Activated B cell treated with CpG ODN at 0.5 μM for 24 hours (primary cell): Measurements from ENCODE around the gene RBM4. TPM values are rescaled to one million over a fixed set of nuclear protein-coding genes. Genes with fewer than 3 reads are reported as not detected.

Experiments
- ATAC-seq: fragments of 200-7000 bp; cut with Tn5 transposase; one replicate; pipeline ENCODE4 v1.10.0; 2021; ENCODE audit warnings: low read depth, mild to moderate bottlenecking, moderate library complexity
- CTCF ChIA-PET: fragments of 350-600 bp; sonication (Branson Sonifier 250); formaldehyde crosslinking; loops from one replicate; lab custom pipeline; 2021; ENCODE audit warnings: antibody characterized with exemption; lab: Charles Lee
- POLR2A ChIA-PET: fragments of 350-600 bp; sonication (Branson Sonifier 250); formaldehyde crosslinking; loops from one replicate; lab custom pipeline; 2021; ENCODE audit warnings: antibody characterized with exemption; lab: Charles Lee
- DNase-seq: peaks from one replicate; pipeline ENCODE4 v3.0.0; 2022
- H3K27ac Mint-ChIP-seq: one replicate; pipeline ENCODE4 v1.8.0; 2020; ENCODE audit warnings: mixed read lengths
- H3K27me3 Mint-ChIP-seq: one replicate; pipeline ENCODE4 v1.8.0; 2021; ENCODE audit warnings: mixed read lengths
- H3K36me3 Mint-ChIP-seq: one replicate; pipeline ENCODE4 v1.8.0; 2021; ENCODE audit warnings: low read depth, mixed read lengths
- H3K4me1 Mint-ChIP-seq: one replicate; pipeline ENCODE4 v1.8.0; 2021; ENCODE audit warnings: mixed read lengths
- H3K4me3 Mint-ChIP-seq: one replicate; pipeline ENCODE4 v1.8.0; 2020; ENCODE audit warnings: mild to moderate bottlenecking, mixed read lengths
- H3K9me3 Mint-ChIP-seq: one replicate; pipeline ENCODE4 v1.8.0; 2020; ENCODE audit warnings: mixed read lengths
- CTCF ChIP-seq: fragments of 200-600 bp; IDR thresholded peaks from one replicate; pipeline ENCODE4 v1.8.0; 2022; ENCODE audit warnings: antibody characterized with exemption, mild to moderate bottlenecking
- intact Hi-C: fragments of 100-400 bp; cut with micrococcal nuclease; formaldehyde crosslinking; loops from one replicate; pipeline ENCODE4 v1.15.1; 2024
- total RNA-seq: library from RNA; stranded (reverse); gene quantifications from 2 replicates; pipeline ENCODE4 v1.2.3, GENCODE V29; 2022

Gene RBM4
- total RNA-seq, 1 donor from 2014 or later = 197 TPM

- no peaks in the 10 kb centered on the region for H3K36me3 Mint-ChIP-seq
- H3K4me3 Mint-ChIP-seq = no peak overlapping the region
- no peaks in the 10 kb centered on the region for H3K4me1 Mint-ChIP-seq
- no peak overlapping the region for H3K27ac Mint-ChIP-seq
- H3K9me3 Mint-ChIP-seq = no peaks in the 10 kb centered on the region
- no peak for TF ChIP-seq CTCF
- no peak for DNase-seq
- intact Hi-C loops = no loop called here
- no peaks in the 10 kb centered on the region for H3K27me3 Mint-ChIP-seq
- ChIA-PET CTCF (no interaction called here), POLR2A (no interaction called here)
- ATAC-seq = no peak
Observed at GRCh38 chr11:66683877-66684276, 45.4 kb downstream of the RBM4 start.

DNA sequence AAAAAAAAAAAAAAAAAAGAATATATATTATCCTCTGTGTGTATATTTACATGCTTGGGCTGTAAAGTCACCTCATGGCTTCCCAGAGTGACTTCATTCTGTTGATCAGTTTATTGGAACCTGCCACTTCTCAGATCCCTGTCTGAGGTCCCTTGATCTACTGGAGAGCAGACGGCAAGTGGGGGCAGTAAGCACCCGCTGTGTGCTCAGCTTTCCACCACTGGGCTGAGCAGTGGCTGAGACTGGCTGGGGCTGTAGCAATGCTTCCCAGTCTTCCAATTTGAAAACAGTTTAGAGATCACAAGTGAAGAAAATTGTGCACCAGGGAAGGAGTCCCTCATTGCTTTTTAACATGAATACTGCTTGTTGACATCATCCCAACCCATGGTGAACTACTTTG is 46.1 kb downstream of the RBM4 start:
- Mint-ChIP-seq H3K27ac (no peak overlapping the region), H3K4me3 (no peak overlapping the region), H3K4me1 (no peaks in the 10 kb centered on the region)

DNA sequence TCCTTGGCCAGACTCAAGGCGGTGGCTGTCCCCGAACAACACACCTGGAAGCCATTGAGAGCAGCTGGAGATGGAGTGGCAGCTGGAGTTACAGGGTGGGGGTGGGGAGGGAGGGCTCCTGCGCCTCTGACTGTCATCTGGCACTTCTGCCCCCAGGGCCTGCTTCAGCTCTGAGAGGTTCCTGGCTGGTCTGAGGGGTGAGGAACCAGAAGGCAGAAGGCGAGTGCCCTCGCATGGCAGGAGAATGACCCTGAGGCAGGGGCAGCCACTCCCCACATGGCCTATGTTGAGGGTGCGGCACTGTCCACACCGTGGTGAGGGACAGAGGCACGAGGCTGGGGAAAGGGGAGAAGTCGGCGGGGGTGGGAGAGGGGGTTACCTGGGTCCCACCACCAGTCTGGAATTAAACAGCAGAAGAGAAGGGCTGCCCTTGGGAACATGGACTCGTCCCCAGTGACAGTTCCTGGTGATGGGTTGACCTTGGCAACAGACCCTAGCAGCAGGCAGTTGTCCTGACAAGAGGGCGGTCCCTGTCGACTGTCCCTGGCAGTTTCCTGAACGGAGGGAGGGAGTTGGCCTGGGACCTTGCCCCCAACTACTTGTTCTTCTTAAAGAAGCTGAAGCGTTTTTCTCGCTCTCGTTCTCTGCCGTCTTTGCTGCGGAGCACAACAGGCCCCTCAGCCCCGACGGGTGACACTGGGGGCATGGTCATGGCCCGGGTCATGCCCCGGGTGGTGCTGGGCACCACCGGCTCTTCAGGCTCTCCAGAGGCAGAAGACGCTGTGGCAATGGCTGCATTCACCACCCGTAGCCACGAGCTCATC is 47.0 kb downstream of the RBM4 start:
- TF ChIP-seq CTCF = no peak
- Mint-ChIP-seq H3K4me3 (no peak overlapping the region), H3K9me3 (no peaks in the 10 kb centered on the region), H3K27ac (no peak overlapping the region), H3K4me1 (no peaks in the 10 kb centered on the region), H3K36me3 (no peaks in the 10 kb centered on the region), H3K27me3 (no peaks in the 10 kb centered on the region)
- DNase-seq (no peak), ATAC-seq (no peak)
- ChIA-PET POLR2A (no interaction called here), CTCF (interaction anchor here (0.9 kb wide), 1 partner anchor 149 kb away, joined by 3 read pairs; no protein-coding TSS in a partner anchor)
- intact Hi-C loops = no loop called here

More for the DNA sequence above, 46.1 kb downstream of the RBM4 start:
- ChIA-PET POLR2A (no interaction called here), CTCF (no interaction called here)
- TF ChIP-seq CTCF = no peak
- intact Hi-C loops = no loop called here
- no peaks in the 10 kb centered on the region for H3K9me3 Mint-ChIP-seq
- no peak for ATAC-seq
- DNase-seq = no peak
- H3K27me3 Mint-ChIP-seq = no peaks in the 10 kb centered on the region
- no peaks in the 10 kb centered on the region for H3K36me3 Mint-ChIP-seq

DNA sequence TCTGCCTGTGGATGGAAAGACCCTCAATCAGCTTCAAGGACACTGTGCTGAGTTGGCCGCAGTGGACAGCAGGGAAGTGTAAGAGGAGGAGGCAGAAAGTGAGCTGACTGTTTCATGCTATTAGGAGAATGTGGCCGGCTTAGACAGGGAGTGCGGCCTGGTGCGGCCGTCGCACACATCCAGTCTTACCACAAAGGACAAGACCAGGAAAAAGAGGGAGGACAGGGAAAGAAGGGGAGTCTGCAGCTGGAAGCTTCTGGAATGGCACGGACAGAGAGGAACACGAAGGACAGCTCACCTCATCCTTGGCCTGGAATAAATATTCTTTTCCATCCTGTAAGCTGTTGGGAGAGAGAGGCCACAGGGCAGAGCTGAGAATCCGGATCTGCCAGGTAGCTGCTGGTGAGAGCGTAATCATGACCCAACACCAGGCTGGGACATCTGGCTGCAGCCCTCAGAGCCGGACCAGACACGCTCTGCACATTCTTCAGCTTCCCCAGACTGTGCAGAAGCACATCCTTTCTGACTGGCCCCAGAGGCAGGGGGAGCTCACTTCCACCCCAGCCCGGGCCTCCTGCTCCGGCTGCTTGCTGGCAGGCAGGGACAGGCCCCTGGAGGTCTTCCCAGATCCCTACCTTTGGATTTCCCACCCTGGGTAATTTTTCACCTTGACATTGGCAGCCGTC is 47.7 kb downstream of the RBM4 start:
- Mint-ChIP-seq H3K27ac (no peak overlapping the region), H3K4me1 (no peaks in the 10 kb centered on the region), H3K9me3 (no peaks in the 10 kb centered on the region), H3K36me3 (no peaks in the 10 kb centered on the region), H3K4me3 (no peak overlapping the region), H3K27me3 (no peaks in the 10 kb centered on the region)
- DNase-seq (no peak), ATAC-seq (no peak)
- ChIA-PET CTCF (interaction anchor here (0.9 kb wide), 1 partner anchor 148 kb away, joined by 3 read pairs; no protein-coding TSS in a partner anchor), POLR2A (no interaction called here)
- intact Hi-C loops = no loop called here
- no peak for TF ChIP-seq CTCF
